Stimulated activated CD8-positive, alpha-beta memory T cell treated with anti-CD3 and anti-CD28 coated beads, Interleukin-15, amount 100 ng/mL, for 1 hour (primary cell): ENCODE measurements around the gene LRRTM4.

Experiments used
- DNase-seq: peaks from one replicate; pipeline ENCODE4 v3.0.0-alpha.2; 2020; ENCODE audit warnings: low read depth

The LRRTM4 gene

DNA sequence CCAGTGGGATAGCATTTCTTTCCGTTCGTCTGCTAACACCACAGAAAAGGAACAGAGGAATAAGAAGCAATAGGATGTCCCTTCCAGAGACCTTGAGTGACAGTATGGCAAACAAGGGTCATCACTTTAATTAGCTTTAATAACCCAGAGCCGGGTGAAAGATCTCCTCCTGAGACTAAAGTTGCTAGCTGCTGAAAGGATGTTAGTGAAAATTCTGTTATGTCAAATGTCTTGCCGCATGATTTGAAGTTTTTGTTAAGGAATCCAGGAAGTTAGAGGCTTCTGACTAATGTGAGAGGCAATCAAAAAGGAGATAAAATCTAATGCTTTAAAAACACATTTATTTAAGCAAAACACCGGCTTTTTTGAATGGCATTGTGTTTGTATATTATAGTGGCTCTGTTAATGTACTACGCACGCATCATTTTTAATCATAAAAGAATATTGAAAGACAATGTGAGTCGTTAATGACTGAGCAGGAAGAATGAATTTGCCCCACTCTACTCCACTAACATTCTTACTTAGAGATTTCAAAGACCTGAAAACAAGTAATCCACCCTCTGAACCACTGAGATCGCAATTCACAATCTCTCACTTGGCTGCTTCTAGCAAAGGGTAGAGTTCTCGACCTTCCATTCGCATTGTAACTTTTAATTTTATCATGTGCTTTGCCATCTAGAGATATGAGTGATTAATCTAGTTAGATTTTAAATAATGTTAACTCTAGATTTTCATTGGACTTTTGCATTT, 536.6 kb downstream of the LRRTM4 start:
- no peak for DNase-seq

DNA sequence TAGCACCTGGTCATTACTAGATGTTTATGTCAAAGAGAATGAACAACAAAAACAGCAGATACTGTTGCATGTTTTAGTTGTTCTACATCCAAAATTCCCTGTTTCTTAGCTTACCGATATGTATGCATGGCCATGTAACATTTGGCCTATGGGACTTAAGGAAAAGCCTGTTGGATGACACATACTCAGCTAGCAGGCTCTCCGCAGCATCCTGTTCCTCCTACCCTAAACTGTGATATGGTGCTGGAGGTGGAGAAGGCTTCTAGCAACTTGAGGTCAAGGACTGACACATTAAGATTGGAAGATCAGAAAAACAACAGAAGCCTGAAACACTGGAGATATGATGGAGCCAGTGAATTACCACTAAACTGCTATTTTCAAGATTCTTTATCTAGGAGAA, 537.8 kb downstream of the LRRTM4 start:
- no peak for DNase-seq

DNA sequence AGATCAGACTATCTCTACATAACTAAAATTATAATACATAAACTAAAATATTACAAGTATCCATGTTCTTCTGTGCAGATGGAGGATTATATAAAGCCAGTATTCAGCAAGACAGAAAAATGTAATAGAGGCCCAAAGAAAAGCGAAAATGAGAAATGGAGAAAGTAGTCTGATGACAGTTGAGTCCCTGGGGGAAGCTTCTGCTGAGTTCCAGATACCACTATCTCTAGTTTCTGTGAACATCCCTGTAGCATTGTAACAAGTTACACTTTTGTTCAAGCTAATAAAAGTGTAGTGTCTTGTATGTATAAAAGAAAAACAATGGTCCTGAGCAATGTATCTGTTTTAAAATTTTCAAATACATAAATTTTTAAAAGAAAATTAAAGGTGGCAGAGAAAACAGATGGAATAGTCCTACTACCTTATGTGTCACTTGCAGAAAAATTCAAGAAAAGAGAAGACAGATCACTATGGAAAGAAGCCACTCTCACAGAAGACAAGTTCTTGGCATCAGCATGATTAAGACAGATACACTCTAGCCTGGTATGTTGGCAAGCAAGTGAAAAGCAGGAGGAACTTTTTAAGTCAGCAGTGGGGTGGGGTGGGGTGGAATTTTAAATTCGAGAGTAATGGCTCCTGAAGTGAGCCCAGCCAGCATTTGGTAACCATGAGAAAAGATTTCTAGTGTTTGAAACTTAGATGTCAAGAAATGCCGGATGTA, 541.9 kb downstream of the LRRTM4 start:
- DNase-seq: no peak

DNA sequence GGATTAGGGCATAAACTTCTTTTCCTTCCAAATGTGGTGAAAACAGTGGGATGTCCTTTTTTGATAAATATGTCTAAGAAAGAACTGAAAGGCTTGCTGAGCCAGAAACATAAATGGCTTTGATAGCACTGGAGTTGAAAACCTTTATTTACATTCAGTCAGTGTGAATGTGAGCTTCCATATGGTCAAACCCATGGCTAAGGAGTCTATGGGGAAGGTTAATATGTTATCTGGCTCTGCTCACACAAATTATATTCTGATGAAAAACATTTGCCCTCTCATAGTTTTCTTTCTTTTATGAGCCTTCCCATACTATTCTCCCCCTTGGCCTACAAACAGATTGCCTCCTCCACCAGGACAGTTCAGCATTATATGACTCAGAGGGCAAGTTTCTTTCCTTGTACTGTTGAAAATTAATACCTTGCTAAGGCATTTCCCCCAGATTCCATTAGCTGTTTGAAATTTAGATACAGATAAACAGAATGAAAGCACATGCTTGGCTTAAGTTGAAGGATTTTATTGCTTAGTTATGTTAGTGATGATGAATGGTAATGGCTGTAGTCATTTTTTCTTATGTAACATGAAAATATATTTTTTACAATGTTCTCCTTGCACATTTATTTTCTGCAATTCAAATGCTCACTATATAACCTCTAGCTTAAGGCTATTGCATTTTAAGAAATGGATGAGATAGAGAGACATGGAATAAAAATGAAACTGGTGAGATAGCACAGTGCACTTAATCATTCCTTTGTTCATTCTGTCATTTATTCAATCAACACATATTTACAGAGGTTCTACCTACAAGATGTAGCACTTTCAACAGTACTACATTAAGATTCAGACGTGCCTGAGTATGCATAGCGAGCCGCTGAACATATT, 544.1 kb downstream of the LRRTM4 start:
- no peak for DNase-seq

DNA sequence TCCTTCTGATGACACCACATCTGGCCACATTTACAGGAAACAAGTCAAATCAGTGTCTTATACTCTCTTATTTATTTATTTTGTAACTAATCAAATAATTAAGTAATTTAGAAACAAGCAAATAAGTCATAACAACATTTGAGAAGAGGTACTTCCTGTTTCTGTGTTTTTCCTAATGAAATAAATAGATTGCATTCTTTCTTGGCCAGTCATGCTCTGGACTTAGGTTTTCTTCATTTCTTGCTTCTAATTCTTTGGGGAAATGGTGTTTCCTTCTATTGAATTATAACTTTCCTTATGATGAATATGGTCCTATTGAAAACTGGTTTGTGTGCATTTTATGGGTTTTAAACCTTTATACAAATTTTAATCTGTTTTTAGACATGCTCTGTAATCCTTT, 546.4 kb downstream of the LRRTM4 start:
- no peak for DNase-seq

DNA sequence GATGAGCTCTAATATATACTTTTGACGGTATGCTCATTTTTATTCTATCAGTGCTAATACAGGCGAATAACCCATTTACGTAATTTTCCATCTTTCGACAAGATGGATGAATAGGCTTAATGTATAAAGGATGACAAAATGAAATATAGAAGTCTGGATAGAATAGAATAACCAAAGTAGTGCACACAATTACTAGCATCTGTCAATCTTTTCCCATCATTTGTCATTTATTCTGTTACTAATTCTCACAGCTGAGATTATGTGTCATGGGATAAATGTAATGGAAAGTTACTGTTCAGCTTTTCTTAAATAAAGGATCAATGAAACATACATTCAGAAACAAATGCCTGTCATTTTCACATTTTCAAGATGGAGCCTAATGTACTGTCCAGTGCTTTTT, 548.6 kb downstream of the LRRTM4 start:
- no peak for DNase-seq

DNA sequence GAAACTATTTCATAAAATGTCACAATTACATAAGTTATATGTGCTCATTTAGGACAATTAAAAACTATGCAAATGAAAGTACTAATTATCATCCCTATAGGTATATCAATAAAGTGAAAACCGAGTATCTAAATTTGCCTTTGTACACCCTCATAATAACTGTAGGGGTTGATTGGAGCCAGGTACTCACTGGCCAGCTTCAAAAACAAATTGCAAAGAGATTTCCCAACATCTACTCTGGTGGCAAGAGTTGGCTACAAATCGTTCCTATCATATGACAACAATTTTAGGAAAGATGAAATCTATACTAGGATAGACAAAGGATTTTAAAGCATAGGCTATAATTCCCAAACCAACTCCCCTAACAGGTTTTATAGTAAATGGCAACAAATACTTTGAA, 556.4 kb downstream of the LRRTM4 start:
- DNase-seq: no peak

DNA sequence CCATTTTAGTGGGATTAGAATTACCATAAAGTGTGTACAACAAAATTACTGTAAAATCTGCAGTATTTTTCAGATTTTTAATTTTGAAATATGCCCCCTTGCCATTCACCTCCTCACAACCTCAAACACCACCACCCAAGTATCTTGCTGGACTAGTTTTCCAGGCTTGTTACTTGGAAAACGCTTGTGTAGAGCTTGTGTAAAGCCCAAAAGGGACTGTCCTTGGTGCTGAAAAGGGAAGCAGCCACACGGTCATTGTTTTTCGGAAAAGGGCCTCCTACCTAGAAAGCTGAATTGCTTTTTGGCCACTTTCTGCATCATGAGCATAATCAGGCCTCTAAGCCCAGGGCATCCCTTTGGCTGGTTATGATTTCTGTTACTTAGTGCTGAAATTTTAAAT, 563.4 kb downstream of the LRRTM4 start:
- DNase-seq: no peak

DNA sequence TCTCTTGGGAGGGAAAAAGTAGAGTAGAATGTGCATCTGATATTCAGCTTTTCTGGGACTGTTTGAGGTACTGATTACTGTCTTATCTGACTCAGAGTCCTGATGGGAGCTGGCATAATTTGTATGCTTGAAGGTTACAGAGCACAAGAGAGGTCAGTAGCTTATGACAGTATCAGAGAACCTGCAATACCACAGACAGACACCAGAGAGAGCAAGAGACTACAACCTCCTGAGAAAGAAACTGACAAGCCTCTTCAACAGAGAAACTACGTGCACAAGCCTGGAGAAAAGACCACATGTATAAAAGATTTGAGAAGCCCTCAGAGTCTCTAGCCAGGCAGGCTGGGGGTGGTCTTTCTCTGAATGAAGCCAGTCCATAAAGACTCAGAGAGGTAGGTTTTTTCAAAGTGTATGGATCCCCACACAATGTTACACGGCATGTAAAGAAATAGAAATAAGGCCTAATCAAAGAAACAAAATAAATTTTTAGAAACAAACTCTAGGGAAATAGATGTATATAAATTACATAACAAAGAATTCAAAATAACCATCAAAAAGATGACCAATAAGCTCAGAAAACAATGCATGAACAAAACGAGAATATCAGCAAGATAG, 568.3 kb downstream of the LRRTM4 start:
- no peak for DNase-seq

DNA sequence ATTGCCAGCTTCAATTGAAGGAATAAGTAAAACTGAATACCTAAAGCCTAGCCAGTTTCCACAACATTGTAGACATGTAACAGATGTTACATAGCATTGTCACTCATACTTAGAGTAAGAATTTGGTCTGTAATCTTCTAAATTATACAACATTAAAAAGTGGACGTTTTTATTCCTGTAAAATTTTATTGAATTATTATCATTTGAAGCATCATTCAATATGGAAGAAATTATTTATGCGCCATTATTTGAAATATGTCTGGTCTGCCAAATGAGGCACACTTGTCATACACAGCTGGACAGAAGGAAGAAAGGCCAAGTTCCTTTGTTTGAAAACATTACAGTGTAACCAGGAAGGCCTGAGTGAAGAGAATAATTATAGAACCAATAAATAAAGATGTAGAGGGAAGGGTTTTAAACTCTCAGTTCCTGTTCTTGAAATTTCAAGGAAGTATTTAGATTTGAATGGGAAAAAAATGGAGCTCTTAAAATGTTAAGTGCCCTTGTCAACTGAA, 575.5 kb downstream of the LRRTM4 start:
- DNase-seq: no peak

DNA sequence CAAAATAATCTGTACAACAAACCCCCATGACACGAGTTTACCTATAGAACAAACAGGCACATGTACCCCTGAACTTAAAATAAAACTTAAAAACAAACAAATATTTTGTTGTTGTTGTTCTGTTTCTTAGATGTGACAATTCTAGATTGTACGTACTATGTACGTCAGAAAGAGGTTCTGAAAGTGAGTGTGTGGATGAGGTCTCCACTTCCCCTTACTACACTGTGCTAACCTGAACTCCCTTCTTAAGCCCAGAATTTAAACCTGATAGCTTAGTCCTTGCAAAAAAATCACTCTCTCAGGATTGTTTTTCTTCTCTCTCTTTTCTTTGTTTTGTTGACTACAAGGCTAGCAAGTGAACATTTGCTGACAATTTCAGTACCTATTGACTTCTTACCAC, 581.6 kb downstream of the LRRTM4 start:
- DNase-seq: no peak

DNA sequence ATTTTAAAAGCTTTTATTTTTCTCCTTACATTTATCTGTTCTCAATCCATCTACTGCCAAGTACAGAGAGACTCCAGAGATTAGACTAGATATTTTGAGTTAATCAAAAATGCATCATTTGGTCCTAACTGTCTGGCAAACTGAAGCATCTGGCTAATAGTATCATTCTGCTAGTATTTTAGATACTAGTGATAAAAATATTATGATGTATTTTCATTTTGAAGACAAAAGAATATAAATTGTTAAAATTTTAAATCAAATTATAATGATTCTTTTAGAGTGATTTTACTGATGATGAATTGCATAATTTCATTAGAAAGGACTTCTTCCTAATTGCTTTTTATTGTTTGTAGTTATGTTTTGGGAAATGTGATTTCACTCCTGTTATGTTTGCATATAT, 584.0 kb downstream of the LRRTM4 start:
- DNase-seq: no peak

DNA sequence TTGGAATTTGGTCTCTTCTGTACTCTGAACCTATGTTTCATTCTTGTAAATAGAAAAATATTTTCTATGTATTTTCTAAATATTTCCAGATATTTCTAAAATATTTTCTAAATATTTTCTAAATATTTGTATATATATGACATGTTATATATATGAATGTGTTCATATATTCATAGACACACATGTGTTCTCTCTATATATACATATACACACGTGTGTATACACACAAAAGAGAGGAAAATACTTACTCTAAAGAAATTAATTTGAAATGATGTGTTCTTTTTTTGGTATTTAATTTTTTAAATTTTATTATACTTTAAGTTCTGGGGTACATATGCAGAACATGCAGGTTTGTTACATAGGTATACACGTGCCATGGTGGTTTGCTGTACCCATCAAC, 589.6 kb downstream of the LRRTM4 start:
- DNase-seq: no peak

DNA sequence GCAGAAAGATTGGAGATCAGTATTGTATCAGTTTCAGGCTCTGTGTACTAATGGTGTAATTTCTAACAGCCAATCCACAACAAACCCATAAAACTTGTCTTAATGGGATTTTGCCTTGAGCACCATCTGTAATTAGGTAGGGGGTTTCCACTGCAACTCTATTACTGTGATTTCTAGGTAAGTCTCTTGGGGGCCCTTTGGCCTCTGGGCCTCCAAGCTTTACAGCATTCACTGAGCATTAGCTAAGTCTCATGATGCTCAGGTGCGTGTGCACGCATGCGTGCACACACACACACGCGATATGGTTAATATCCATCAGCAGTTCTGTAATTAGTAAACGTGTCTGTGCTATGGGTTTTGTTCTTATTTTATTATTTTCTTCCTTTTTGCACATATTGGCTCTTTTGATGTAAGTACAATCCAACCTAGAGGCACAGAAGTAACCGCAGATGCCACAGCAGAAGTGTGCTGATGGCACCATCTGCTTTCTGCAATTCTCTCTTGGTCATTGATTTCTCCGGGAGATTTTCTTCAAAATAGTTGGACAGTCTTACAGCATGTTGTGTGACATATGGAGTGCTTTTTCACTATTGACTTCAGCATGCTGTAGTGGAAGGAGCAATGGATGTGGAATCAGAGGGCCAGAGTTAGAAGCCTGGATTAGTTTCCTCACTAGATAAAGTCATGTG, 592.0 kb downstream of the LRRTM4 start:
- DNase-seq: no peak

DNA sequence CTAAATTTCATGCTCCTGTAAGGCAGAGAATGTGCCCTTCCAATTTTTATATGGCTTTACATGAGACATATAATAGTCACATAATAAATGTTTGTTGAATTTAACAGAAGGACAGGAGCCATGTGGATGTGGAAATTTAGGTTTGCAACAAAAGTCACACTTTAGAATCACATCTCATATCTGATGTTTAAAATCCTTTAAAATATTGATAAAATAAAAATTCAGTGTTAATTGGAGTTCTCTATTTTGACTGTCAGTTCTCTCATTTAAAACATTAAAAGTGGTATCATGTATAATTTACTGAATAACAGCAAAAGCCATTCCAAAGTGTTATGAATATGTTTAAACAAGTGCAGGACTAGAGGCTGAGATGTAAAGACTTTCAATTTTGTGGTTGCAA, 594.1 kb downstream of the LRRTM4 start:
- no peak for DNase-seq

DNA sequence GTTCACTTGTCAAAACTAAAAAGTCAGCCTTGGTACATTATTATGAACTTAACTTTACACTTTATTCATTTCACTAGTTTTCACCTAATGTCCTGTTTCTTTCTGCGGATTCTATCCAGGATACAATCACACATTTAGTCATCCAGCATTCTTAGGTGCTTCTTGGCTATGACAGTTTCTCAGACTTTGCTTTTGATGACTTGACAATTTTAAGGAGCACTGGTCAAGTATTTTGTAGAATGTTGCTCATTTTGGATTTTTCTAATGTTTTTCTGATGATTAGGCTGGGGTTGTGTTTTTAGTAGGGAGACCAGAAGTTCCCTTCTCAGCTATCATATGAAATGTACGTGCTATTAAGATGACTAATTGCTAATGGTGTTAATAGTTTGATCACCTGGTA, 601.2 kb downstream of the LRRTM4 start:
- DNase-seq: no peak

DNA sequence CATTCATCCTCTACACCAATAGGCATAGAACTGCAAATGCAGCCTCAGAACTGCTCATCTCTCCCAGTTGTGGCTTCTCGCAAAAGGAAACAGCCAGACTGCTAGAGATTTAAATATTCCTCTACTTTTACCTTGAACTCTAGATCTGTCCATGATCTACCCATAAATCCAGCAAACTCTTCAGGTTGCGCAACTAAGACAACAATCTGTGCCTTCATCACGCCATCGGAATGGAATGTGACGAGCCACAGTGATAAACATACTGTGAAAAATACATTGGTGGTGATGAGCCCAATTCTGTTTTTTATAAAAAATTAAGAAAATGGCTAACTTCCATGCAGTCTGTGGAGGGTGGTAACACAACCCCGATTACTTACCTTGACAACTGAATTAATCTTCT, 626.7 kb downstream of the LRRTM4 start:
- no peak for DNase-seq

DNA sequence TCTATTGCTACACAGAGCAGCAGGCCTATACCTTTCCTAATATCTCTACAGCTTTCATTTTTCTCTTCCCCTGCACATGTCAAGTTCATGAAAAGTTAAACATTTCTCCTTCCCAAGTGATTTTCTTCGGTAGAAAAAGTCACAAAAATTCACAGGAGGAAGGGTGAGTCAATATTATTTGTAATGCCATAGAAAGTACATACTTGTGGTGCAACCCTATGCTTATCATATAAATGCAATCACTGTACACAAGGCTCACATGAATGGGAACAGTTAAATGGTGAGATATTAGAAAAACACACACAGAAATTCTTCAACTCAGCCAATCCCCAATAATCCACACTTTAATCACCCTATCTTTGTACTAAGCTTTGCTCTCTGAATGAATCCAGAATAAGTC, 651.6 kb downstream of the LRRTM4 start:
- DNase-seq: no peak

DNA sequence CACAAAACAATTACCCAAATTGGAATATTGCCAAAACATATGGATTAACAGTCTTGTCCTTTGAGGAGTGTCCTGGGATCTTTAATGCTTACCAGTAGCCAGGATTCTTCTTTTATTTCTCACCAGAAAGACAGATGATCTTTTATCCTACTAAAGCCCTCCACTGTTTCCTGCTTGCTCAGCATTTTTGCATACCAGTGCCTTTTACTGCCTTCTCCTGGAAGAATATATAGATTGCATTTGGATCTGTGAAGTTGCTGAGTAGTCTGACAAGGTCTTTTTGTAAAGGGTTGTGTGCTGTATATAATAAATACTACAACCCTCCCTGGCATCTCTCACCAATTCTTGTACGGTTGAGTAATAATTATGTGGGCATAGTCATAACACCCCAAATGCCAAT, 652.2 kb downstream of the LRRTM4 start:
- DNase-seq: no peak

DNA sequence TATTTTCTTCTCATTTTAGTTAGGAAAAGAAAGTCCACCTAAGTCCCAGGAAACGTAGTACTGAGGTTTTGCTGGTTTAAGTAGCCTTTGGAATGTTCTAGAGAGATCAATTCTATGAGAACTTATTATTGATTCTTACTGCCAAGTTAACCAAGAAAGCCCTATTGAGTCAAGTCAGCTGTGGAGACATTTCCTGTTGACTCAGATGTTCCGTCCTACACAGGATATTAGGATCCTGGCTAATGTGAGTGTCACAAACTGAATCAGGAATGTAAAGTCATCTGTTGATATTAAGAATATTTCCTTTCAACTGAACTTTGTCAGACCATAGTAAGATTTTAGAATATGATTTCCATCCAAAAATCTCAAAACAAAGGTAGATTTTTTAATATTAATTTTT, 654.3 kb downstream of the LRRTM4 start:
- DNase-seq: no peak

DNA sequence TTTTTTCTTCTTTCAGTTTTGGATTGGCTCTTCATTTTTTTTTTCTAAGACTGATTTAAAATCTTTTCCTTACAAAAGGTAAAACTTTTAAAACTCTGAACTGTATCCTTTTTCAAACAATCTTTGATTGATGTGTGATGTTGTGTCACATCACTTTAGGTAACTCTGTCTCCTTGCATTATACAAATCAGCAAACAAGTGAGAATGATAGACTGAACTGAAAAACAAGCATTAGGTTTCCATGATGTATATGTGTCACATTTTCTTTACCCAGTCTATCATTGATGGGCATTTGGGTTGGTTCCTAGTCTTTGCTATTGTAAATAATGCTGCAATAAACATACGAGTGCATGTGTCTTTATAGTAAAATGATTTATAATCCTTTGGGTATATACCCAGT, 655.7 kb downstream of the LRRTM4 start:
- no peak for DNase-seq

DNA sequence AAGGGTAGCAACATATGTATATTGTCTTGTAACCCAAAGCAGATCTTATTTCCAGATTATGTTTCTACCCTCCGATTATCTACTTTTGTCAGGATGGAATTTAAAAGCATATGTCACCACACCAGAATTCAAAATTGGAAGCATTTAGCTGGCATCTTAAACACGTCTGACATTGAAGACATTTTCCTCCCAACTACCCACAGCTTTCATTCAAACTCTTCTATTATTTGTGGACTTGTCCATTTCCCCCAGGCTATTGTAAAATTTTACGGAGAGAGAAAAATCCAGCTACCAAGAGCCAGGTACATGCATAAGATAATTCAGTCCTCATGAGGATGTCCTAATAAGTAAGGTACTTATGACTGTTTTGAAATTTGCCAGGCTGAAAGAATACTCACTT, 659.3 kb downstream of the LRRTM4 start:
- no peak for DNase-seq
